Uterus (tissue), 2 donors: ENCODE measurements around the gene HTT-AS.

Experiments used
- CTCF ChIP-seq, 4 experiments: fragments of 200-600 bp in 2 of 4; fragments of 450-650 bp in 2 of 4; sonication (generic) in 2 of 4; IDR thresholded peaks; one replicate each; pipeline ENCODE4 v1.5.1; 2016 to 2019; ENCODE audit warnings: antibody characterized with exemption in 4 of 4, mild to moderate bottlenecking in 2 of 4, moderate library complexity in 1 of 4
- POLR2A ChIP-seq, 2 donors: fragments of 450-650 bp; IDR thresholded peaks; one replicate each; pipeline ENCODE4 v1.6.1; 2016; ENCODE audit warnings: antibody characterized with exemption in 2 of 2, mild to moderate bottlenecking in 1 of 2, moderate library complexity in 1 of 2

- no peak for TF ChIP-seq CTCF (IDR thresholded peaks at IDR 0.05)
- no peak for TF ChIP-seq POLR2A (IDR thresholded peaks at IDR 0.05)
Measured at GRCh38 chr4:3022651-3023050, 51.7 kb downstream of the HTT-AS start.
